HG03378 (cell line): Measurements from ENCODE around the gene SMCO4.
"Not testable (repeated sequence)": the region's sequence is repeated elsewhere in the genome, so short reads cannot be mapped to it uniquely, and the experiment has no call there.

Experiments
- ATAC-seq: cut with Tn5 transposase; IDR thresholded peaks from one replicate; pipeline ENCODE4 v1.9.1; 2021; ENCODE audit warnings: mild to moderate bottlenecking, moderate library complexity; ENCODE audit not compliant: unreplicated experiment

SMCO4 gene, protein sequence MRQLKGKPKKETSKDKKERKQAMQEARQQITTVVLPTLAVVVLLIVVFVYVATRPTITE

GRCh38 chr11:93543292-93543977 lies at the start of gene SMCO4:
SMCO4 (minus strand) TSS chr11:93543391; CDS start chr11:93479189, 64,202 bp downstream.
- peak; percentile 69 for ATAC-seq

DNA sequence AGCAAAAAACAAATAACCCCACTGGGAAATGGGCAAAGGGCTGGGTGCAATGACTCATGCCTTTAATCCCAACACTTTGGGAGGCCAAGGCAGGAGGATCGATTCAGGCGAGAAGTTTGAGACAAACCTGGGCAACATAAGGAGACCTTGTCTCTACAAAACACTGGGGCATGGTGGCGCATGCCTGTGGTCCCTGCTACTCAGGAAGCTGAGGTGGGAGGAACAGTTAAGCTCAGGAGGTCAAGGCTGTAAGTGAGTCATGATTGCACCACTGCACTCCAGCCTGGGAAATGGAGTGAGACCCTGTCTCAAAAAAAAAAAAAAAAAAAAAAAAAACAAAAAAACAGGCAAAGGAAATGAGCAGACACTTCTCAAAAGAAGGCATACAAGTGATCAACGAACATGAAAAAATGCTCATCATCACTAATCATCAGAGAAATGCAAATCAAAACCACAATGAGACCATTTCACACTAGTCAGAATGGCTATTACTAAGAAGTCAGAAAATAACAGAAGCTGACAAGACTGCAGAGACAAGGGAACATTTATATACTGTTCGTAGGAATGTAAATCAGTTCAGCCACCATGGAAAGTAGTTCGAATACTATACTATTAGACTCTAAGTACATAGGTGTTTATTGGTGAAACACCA lies 48.2 kb upstream of the SMCO4 start:
- ATAC-seq: peak; percentile 86

DNA sequence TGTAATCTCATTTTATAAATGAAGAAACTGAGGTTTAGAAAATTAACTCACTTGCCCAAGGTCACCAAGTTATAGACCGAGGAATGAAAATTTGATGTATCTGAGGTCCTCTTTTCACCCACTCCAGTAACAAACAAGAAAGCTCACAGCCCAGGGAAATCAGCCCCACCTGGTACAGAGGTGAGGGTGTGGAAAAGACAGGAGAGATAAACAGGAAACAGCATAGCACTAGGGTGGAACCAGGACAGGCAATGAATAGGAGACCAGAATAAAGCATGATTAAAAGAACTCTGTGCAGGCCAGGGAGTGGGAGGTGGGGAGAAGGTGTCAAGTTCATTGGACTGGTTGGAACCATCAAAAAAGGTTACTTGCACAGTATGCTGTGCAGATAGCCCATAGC lies 46.2 kb upstream of the SMCO4 start:
- no peak for ATAC-seq

GRCh38 chr11:93587858-93588581 lies 44.8 kb upstream of the SMCO4 start:
- ATAC-seq: no peak

DNA sequence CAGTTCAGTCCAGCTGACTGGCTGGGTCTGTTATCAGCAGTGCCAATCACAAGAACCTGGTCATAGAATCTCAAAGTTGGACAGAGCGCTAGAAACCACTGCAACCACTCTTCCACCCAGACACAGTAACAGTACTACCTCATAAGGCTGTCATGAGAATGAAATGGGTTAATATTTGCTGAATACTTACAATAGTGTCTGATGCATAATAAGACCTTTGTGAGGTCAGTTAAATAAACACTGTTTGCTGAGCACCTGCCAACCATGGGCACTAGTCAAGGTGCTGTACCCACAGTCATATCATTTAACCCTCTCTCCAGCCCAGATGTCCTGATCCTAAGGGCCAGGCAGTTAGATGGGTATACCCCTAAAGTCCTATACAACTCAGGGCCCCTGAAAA lies 44.2 kb upstream of the SMCO4 start:
- not testable (repeated sequence) for ATAC-seq

DNA sequence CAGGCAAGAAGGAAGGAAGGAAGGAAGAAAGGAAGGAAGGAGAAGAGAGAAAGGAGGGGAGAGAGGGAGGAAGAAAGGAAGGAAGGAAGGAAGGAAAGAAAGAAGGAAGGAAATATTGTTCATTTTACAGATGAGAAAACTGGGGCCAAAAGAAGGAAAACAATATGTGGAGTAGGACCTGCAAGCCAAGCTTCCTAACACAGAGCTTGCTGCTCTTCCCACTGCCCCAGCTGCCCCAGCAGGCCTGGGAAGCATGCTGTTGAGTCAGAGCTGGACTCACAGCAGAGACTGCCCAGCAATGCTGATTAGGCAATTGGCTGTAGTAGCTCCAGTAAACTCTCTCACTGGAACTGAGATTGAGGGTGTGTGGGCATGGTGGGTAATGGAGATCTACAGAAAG lies 42.6 kb upstream of the SMCO4 start:
- no peak for ATAC-seq

- ATAC-seq: no peak
Measured at GRCh38 chr11:93583490-93583889, 40.3 kb upstream of the SMCO4 start.

DNA sequence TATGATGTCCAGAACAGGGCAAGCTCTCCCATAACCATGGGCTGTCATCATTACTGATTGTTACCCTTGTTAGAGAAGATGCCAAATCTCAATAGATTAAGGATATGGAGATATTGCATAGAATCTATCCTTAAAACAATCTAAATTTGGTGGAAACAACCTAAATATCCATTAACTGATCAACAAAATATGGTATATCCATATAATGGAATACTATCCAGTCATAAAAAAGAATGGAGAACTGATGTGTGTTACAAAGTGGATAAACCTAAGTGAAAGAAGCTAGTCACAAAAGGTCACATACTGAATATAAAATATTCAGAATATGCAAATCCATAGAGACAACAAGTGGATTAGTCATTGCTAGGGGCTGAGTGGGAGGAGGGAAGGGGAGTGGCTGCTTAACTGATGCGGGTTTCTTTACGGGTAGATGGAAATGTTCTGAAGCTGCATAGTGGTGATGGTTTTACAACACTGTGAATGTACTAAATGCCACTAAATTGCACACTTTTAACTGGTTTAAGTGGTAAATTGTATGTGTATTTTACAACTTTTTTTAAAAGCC lies 36.1 kb upstream of the SMCO4 start:
- ATAC-seq: no peak

DNA sequence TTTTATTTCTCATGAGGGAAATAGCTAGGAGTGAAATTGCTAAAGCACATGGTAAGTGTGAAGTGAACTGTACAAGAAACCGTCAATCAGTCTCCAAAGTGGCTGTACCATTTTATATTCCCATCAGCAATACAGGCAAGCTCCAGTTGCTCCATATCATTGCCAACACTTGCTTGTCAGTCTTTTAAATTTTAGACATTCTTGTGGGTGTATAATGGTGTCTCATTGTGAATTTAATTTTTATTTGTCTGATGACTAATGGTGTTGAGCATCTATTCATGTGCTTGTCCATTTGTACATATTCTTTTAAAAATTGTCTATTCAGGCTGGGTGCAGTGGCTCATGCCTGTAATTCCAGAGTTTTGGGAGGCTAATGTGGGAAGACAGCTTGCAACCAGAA lies 34.1 kb upstream of the SMCO4 start:
- ATAC-seq: no peak

DNA sequence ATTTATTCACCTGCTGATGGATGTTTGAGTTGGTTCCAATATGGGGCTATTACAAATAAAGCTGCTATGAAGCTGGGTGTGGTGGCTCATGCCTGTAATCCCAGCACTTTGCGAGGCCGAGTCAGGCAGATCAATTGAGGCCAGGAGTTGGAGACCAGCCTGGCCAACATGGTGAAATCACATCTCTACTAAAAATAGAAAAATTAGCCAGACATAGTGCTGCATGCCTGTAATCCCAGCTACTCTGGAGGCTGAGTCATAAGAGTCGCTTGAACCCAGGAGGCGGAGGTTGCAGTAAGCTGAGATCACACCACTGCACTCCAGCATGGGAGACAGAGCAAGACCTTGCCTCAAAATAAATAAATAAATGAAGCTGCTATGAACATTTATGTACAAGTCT lies 33.7 kb upstream of the SMCO4 start:
- not testable (repeated sequence) for ATAC-seq

DNA sequence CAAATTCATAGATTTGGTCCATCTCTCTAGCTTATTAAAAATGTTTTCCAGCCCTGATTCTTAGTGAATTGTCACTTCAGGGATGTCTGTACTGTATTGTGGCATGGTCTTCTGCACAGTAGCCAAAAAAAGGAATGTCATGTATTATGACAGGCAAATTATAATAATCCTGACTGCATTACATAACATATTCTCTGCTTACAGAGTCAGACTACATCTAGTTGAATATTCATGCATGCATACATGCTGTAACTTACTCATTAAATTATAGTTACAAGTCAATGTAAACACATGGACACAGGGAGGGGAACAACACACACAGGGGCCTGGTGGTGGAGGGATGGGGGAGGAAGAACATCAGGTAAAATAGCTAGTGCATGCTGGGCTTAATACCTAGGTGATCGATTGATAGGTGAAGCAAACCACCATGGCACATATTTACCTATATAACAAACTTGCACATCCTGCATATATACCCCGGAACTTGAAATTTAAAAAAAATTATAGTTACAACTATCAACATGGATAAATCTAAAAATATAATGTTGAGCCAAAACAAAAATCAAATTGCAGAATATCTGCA lies 31.5 kb upstream of the SMCO4 start:
- ATAC-seq: no peak

DNA sequence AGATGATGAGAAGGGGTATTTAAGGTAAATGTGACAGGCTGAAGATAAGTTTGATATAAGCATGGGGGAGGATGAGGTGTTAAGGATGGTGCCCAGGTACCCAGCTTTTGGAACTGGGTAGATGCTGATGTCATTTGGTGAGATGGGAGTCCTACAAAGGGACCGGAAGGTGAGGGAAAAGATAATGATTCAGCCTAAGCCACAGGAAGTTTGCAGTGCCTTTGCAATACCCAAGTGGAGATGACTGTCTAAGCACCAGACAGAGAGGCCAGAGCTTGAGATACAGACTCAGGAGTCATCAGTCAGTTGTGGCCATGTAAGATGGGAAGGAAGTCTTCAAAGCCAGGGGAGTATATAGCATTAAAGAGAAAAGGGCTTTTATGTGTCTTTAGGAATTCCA lies 30.0 kb upstream of the SMCO4 start:
- ATAC-seq: no peak

- ATAC-seq: no peak
Measured at GRCh38 chr11:93572621-93573020, 29.4 kb upstream of the SMCO4 start.

GRCh38 chr11:93572171-93572570 lies 29.0 kb upstream of the SMCO4 start:
- ATAC-seq: no peak

GRCh38 chr11:93571612-93572011 lies 28.4 kb upstream of the SMCO4 start:
- ATAC-seq: no peak

GRCh38 chr11:93570759-93571413 lies 27.7 kb upstream of the SMCO4 start:
- no peak for ATAC-seq

DNA sequence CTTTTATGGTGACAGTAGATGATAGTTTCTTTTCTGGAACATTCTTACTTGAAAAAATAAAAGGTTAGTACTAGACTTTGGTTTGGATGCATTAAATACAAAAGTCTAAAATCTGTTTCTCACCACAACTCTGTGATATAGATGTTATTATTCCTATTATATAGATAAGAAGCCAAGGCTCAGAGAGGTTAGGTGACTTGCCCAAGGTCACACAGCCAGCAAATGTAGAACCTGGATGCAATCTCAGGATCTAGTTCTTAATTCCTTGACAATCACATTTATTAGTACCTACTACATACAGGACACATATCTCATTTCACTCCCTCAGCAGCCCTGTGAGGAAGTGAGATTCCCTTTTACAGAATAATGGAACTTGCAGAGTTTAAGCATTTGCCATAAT lies 26.3 kb upstream of the SMCO4 start:
- no peak for ATAC-seq

GRCh38 chr11:93568726-93569125 lies 25.5 kb upstream of the SMCO4 start:
- no peak for ATAC-seq

GRCh38 chr11:93567401-93567895 lies 24.3 kb upstream of the SMCO4 start:
- ATAC-seq: no peak

GRCh38 chr11:93564895-93565294 lies 21.7 kb upstream of the SMCO4 start:
- no peak for ATAC-seq

DNA sequence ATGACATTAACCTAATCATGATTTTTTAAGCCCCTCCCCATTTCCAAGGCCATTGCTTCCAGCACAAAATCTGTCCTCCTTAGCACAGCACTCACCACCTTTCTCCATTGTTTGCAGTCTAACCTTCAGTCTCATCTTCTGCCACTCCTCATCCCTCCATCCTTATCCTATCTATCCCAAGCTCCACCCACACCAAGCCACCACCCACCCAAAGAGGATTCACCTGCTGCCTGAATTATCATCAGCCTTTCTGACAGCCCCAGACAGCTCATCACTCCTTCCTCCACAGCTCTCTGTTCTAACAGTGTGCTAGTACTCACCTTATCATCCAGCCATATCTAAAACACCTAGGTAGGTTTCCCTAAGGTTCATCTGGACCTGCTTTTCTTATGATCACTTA lies 20.7 kb upstream of the SMCO4 start:
- no peak for ATAC-seq
